B cell (primary cell): ENCODE measurements around the gene LARGE1. TPM values are rescaled to one million over a fixed set of nuclear protein-coding genes. Genes with fewer than 3 reads are reported as not detected.

Experiments used
- ATAC-seq: fragments of 200-7000 bp; cut with Tn5 transposase; one replicate; pipeline ENCODE4 v1.10.0; 2021; ENCODE audit warnings: low read depth, mild to moderate bottlenecking, moderate number of reproducible peaks, moderate library complexity
- CTCF ChIA-PET: fragments of 350-600 bp; sonication (Branson Sonifier 250); formaldehyde crosslinking; loops from one replicate; lab custom pipeline; 2021; ENCODE audit warnings: antibody characterized with exemption, inconsistent platforms; lab: Charles Lee
- POLR2A ChIA-PET: fragments of 350-600 bp; sonication (Branson Sonifier 250); formaldehyde crosslinking; loops from one replicate; lab custom pipeline; 2021; ENCODE audit warnings: antibody characterized with exemption; lab: Charles Lee
- DNase-seq: peaks from one replicate; pipeline ENCODE4 v3.0.0; 2013
- H2AFZ ChIP-seq: 2 replicates; pipeline ENCODE4 v1.6.1; 2012; ENCODE audit warnings: mild to moderate bottlenecking, low read depth, low read length; ENCODE audit not compliant: insufficient read depth, poor library complexity, severe bottlenecking
- H3K27ac ChIP-seq, 2 donors: 1 replicate in 1 of 2; 2 replicates in 1 of 2; pipeline ENCODE4 v1.5.1; 2012 to 2013; ENCODE audit warnings: low read length in 2 of 2, mild to moderate bottlenecking in 2 of 2, moderate library complexity in 1 of 2
- H3K27me3 ChIP-seq, 4 experiments: fragments of 200-600 bp in 1 of 4; sonication (generic) in 1 of 4; replicated peaks in 1 of 4; 1 replicate in 2 of 4; 2 replicates in 2 of 4; pipeline versions ENCODE4 v1.6.1 to v1.7.0; 2013 to 2016; ENCODE audit warnings: low read length in 3 of 4, mild to moderate bottlenecking in 2 of 4, mixed read lengths in 1 of 4, moderate library complexity in 1 of 4; ENCODE audit not compliant: insufficient read depth in 4 of 4, control insufficient read depth in 3 of 4; ENCODE audit errors: control extremely low read depth in 1 of 4
- H3K36me3 ChIP-seq, 2 experiments: replicated peaks in 1 of 2; 1 replicate in 1 of 2; 2 replicates in 1 of 2; pipeline versions ENCODE4 v1.6.1 to v1.7.1; 2013; ENCODE audit warnings: low read length in 1 of 2; ENCODE audit not compliant: insufficient read depth in 2 of 2, control insufficient read depth in 1 of 2; ENCODE audit errors: control extremely low read depth in 1 of 2, extremely low read depth in 1 of 2
- H3K4me1 ChIP-seq, 2 donors: fragments of 200-600 bp in 1 of 2; sonication (generic) in 1 of 2; 1 replicate in 1 of 2; 2 replicates in 1 of 2; pipeline versions ENCODE4 v1.5.1 to v1.6.1; 2013 to 2017; ENCODE audit warnings: low read length in 2 of 2; ENCODE audit not compliant: control insufficient read depth in 2 of 2, insufficient read depth in 2 of 2
- H3K4me2 ChIP-seq: replicated peaks from 2 replicates; pipeline ENCODE3; 2012; ENCODE audit warnings: mild to moderate bottlenecking, low read depth, low read length; ENCODE audit not compliant: poor library complexity, severe bottlenecking
- H3K4me3 ChIP-seq, 5 experiments: fragments of 200-600 bp in 1 of 5; sonication (generic) in 1 of 5; 1 replicate in 3 of 5; 2 replicates in 2 of 5; pipeline versions ENCODE4 v1.5.1 to v1.7.0; 2011 to 2016; ENCODE audit warnings: low read length in 4 of 5, mild to moderate bottlenecking in 4 of 5, low read depth in 2 of 5, control low read depth in 1 of 5, moderate library complexity in 1 of 5; ENCODE audit not compliant: insufficient read depth in 1 of 5; ENCODE audit errors: control extremely low read depth in 1 of 5, extremely low read depth in 1 of 5
- H3K79me2 ChIP-seq: fragments of 200-600 bp; sonication (generic); one replicate; pipeline ENCODE4 v1.6.0; 2016; ENCODE audit warnings: low read length; ENCODE audit not compliant: control insufficient read depth, insufficient read depth
- H3K9ac ChIP-seq: fragments of 200-600 bp; sonication (generic); 2 replicates; pipeline ENCODE4 v1.6.1; 2017; ENCODE audit warnings: mild to moderate bottlenecking, low read length, moderate library complexity
- H3K9me3 ChIP-seq, 3 donors: one replicate each; pipeline versions ENCODE4 v1.6.1 to v1.7.1; 2013; ENCODE audit warnings: low read length in 2 of 3; ENCODE audit not compliant: control insufficient read depth in 2 of 3, insufficient read depth in 1 of 3; ENCODE audit errors: control extremely low read depth in 1 of 3
- H4K20me1 ChIP-seq: 2 replicates; pipeline ENCODE4 v1.6.0; 2012; ENCODE audit warnings: mild to moderate bottlenecking, low read length; ENCODE audit not compliant: insufficient read depth, control insufficient read depth, poor library complexity, severe bottlenecking
- H3K27ac Mint-ChIP-seq: one replicate; pipeline ENCODE4 v1.8.0; 2021; ENCODE audit warnings: mixed read lengths
- H3K27me3 Mint-ChIP-seq: one replicate; pipeline ENCODE4 v1.8.0; 2021; ENCODE audit warnings: mixed read lengths
- H3K4me1 Mint-ChIP-seq: one replicate; pipeline ENCODE4 v1.8.0; 2021; ENCODE audit warnings: mixed read lengths
- H3K4me3 Mint-ChIP-seq: one replicate; pipeline ENCODE4 v1.8.0; 2021; ENCODE audit warnings: mixed read lengths
- H3K9me3 Mint-ChIP-seq: one replicate; pipeline ENCODE4 v1.8.0; 2022; ENCODE audit warnings: mixed read lengths; ENCODE audit not compliant: insufficient read depth
- CTCF ChIP-seq: fragments of 200-600 bp; IDR thresholded peaks from one replicate; pipeline ENCODE4 v1.8.0; 2022; ENCODE audit warnings: antibody characterized with exemption, mild to moderate bottlenecking
- EZH2 ChIP-seq: IDR thresholded peaks from 2 replicates; pipeline ENCODE4 v1.6.1; 2012; ENCODE audit warnings: borderline replicate concordance, low read depth, mild to moderate bottlenecking, moderate library complexity, low read length; ENCODE audit not compliant: insufficient read depth, poor library complexity, severe bottlenecking
- WGBS: methylation state at CpG from one replicate; pipeline ENCODE4 v1.1.5; 2013; ENCODE audit warnings: missing lambda C conversion rate; ENCODE audit not compliant: insufficient coverage; 5-methylcytosine and 5-hydroxymethylcytosine counted together
- intact Hi-C: fragments of 100-400 bp; cut with micrococcal nuclease; formaldehyde crosslinking; loops from one replicate; pipeline ENCODE4 v1.10.0; 2022
- polyA plus RNA-seq: library from polyadenylated mRNA; depleted of rRNA; stranded (reverse); fragments of >200 nt; gene quantifications from 2 replicates; pipeline ENCODE4 v1.2.3, GENCODE V29; 2012
- total RNA-seq, 2 donors: library from RNA; stranded (reverse); fragments of 120-200 nt in 1 of 2; gene quantifications; 1 replicate in 1 of 2; 2 replicates in 1 of 2; pipeline versions ENCODE4 v1.2.3 to v1.2.4, GENCODE V29; 2013 to 2022

Gene LARGE1
- total and polyA plus RNA-seq, 2 donors (not counting 1 experiment from before 2014, with no cell fraction given): 20.7 to 82.0 TPM

GRCh38 chr22:33599596-33599995, 320.7 kb downstream of the LARGE1 start:
- ATAC-seq (no peak), DNase-seq (no peak)
- H3K27me3 Mint-ChIP-seq: no peaks in the 10 kb centered on the region
- ChIA-PET POLR2A (no interaction called here), CTCF (no interaction called here)
- Histone ChIP-seq H3K79me2 (no peaks in the 10 kb centered on the region), H3K9ac (no peak overlapping the region), H3K4me2 (no peak overlapping the region), H3K36me3 (peaks cover 0 to 28% of the 10 kb centered on the region in 2 experiments), H3K27ac (no peak overlapping the region), H4K20me1 (no peaks in the 10 kb centered on the region), H3K27me3 (no peaks in the 10 kb centered on the region), H3K9me3 (no peaks in the 10 kb centered on the region), H3K4me3 (no peak overlapping the region), H3K4me1 (no peaks in the 10 kb centered on the region), H2AFZ (no peak overlapping the region)
- no peak overlapping the region for H3K4me3 Mint-ChIP-seq
- no peaks in the 10 kb centered on the region for H3K9me3 Mint-ChIP-seq
- WGBS: 92% methylated on average over 5 of the region's 7 CpGs
- H3K27ac Mint-ChIP-seq: no peak overlapping the region
- intact Hi-C loops: no loop called here
- TF ChIP-seq EZH2 (no peak), CTCF (no peak)
- H3K4me1 Mint-ChIP-seq: no peaks in the 10 kb centered on the region

- Histone ChIP-seq H3K27ac (no peak overlapping the region), H3K9ac (no peak overlapping the region), H3K9me3 (no peaks in the 10 kb centered on the region), H3K4me3 (no peak overlapping the region), H2AFZ (no peak overlapping the region), H3K27me3 (no peaks in the 10 kb centered on the region), H3K4me1 (no peaks in the 10 kb centered on the region), H3K4me2 (no peak overlapping the region), H3K36me3 (peaks cover 0 to 21% of the 10 kb centered on the region in 2 experiments), H4K20me1 (no peaks in the 10 kb centered on the region), H3K79me2 (no peaks in the 10 kb centered on the region)
- TF ChIP-seq EZH2 (no peak), CTCF (no peak)
- DNase-seq: no peak
- no peak overlapping the region for H3K4me3 Mint-ChIP-seq
- intact Hi-C loops: no loop called here
- no peak overlapping the region for H3K27ac Mint-ChIP-seq
- ChIA-PET CTCF (no interaction called here), POLR2A (no interaction called here)
- H3K9me3 Mint-ChIP-seq: no peaks in the 10 kb centered on the region
- no peaks in the 10 kb centered on the region for H3K27me3 Mint-ChIP-seq
- no CpG with 5 or more reads among the region's 1 CpG for WGBS
- no peak for ATAC-seq
- no peaks in the 10 kb centered on the region for H3K4me1 Mint-ChIP-seq
Observed at GRCh38 chr22:33598821-33599220, 321.5 kb downstream of the LARGE1 start.
